A549 (cell line): ENCODE measurements around the gene PEX14. TPM values are rescaled to one million over a fixed set of nuclear protein-coding genes. Genes with fewer than 3 reads are reported as not detected.
A peak's percentile ranks its signal among the peaks of the same experiment; 100 is the strongest.

Experiments
- ATAC-seq, 2 experiments: fragments of 200-7000 bp in 1 of 2; fragments of >200 bp in 1 of 2; cut with Nextera tagmentation in 1 of 2; cut with Tn5 transposase in 1 of 2; 3 replicates each; pipeline versions ENCODE4 v1.8.0 to v1.9.1; 2018 to 2020; ENCODE audit warnings: mild to moderate bottlenecking in 1 of 2, moderate library complexity in 1 of 2
- CTCF ChIA-PET: fragments of 300-600 bp; sonication (Branson Sonifier 250); formaldehyde crosslinking; extraction: SDS; loops from one replicate; lab custom pipeline; 2021; ENCODE audit warnings: antibody characterized with exemption, inconsistent platforms; lab: Yijun Ruan, JAX
- POLR2A ChIA-PET: fragments of 350-600 bp; formaldehyde crosslinking; extraction: SDS; loops from one replicate; lab custom pipeline; 2021; ENCODE audit warnings: antibody characterized with exemption, inconsistent platforms; lab: Yijun Ruan, JAX
- DNase-seq, 2 experiments: peaks; one replicate each; pipeline versions ENCODE4 v3.0.0 to v3.0.0-alpha.2; 2011 to 2016; ENCODE audit warnings: low read depth in 1 of 2, low spot score in 1 of 2
- FAIRE-seq: peaks from 2 replicates; lab custom pipeline; 2011; peaks lifted over from hg19 to GRCh38; lab: Jason Lieb, UNC
- H3K27ac ChIP-seq, 2 experiments: fragments of >200 bp; sonication (Bioruptor Twin); formaldehyde crosslinking; 3 replicates each; pipeline ENCODE4 v1.5.1; 2016 to 2017
- H3K4me1 ChIP-seq: fragments of >200 bp; sonication (Bioruptor Twin); formaldehyde crosslinking; 3 replicates; pipeline ENCODE4 v1.6.1; 2016
- H3K4me2 ChIP-seq: fragments of >200 bp; sonication (Bioruptor Twin); formaldehyde crosslinking; 3 replicates; pipeline ENCODE4 v1.6.1; 2016
- H3K4me3 ChIP-seq: fragments of >200 bp; sonication (Bioruptor Twin); formaldehyde crosslinking; 3 replicates; pipeline ENCODE4 v1.5.1; 2016
- H3K9me3 ChIP-seq: fragments of >200 bp; sonication (Bioruptor Twin); formaldehyde crosslinking; 3 replicates; pipeline ENCODE4 v1.6.1; 2016
- ATOH8 ChIP-seq: fragments of 250-450 bp; sonication (Bioruptor Pico); IDR thresholded peaks from 2 replicates; pipeline ENCODE4 v1.5.0; 2020; ENCODE audit warnings: low read depth, mild to moderate bottlenecking, moderate library complexity
- CBX2 ChIP-seq: fragments of 200-600 bp; sonication (generic); IDR thresholded peaks from 2 replicates; pipeline ENCODE4 v1.6.1; 2016; ENCODE audit warnings: low read depth, mild to moderate bottlenecking, borderline replicate concordance
- CHD2 ChIP-seq: fragments of 150-350 bp; IDR thresholded peaks from 2 replicates; pipeline ENCODE4 v1.6.1; 2014; ENCODE audit warnings: low read length; ENCODE audit not compliant: partially characterized antibody
- CTCF ChIP-seq: fragments of >200 bp; sonication (Bioruptor Twin); formaldehyde crosslinking; IDR thresholded peaks from 3 replicates; pipeline ENCODE4 v1.5.1; 2016
- E2F6 ChIP-seq: IDR thresholded peaks from 2 replicates; pipeline ENCODE4 v1.6.1; 2012; ENCODE audit warnings: low read depth, borderline replicate concordance
- EHMT2 ChIP-seq: fragments of 200-600 bp; sonication (generic); IDR thresholded peaks from 2 replicates; pipeline ENCODE4 v1.6.1; 2016; ENCODE audit warnings: antibody characterized with exemption, low read depth, mild to moderate bottlenecking, moderate library complexity
- FOSB ChIP-seq: fragments of 250-450 bp; sonication (Bioruptor Pico); IDR thresholded peaks from 2 replicates; pipeline ENCODE4 v1.5.0; 2020; ENCODE audit warnings: mild to moderate bottlenecking, moderate library complexity
- HDAC2 ChIP-seq: fragments of 200-600 bp; sonication (generic); IDR thresholded peaks from 2 replicates; pipeline ENCODE4 v1.6.1; 2016
- HOXA7 ChIP-seq: fragments of 250-450 bp; sonication (Bioruptor Pico); IDR thresholded peaks from 2 replicates; pipeline ENCODE4 v1.5.0; 2020; ENCODE audit warnings: mild to moderate bottlenecking, moderate library complexity
- HOXB5 ChIP-seq: fragments of 250-450 bp; sonication (Bioruptor Pico); IDR thresholded peaks from 2 replicates; pipeline ENCODE4 v1.5.0; 2020; ENCODE audit warnings: mild to moderate bottlenecking, moderate library complexity
- JUN ChIP-seq, 2 experiments: fragments of >200 bp; sonication (Bioruptor Twin); formaldehyde crosslinking; IDR thresholded peaks; 2 replicates in 1 of 2; 3 replicates in 1 of 2; pipeline ENCODE4 v1.6.1; 2016 to 2017
- KDM1A ChIP-seq: fragments of 200-600 bp; sonication (generic); IDR thresholded peaks from 2 replicates; pipeline ENCODE4 v1.6.1; 2016; ENCODE audit warnings: low read depth, mild to moderate bottlenecking
- KDM5A ChIP-seq: fragments of 200-600 bp; sonication (generic); IDR thresholded peaks from 2 replicates; pipeline ENCODE4 v1.6.1; 2016; ENCODE audit warnings: antibody characterized with exemption, mild to moderate bottlenecking
- NFE2L2 ChIP-seq: fragments of 150-350 bp; conservative IDR thresholded peaks from 2 replicates; pipeline ENCODE4 v1.6.1; 2014; ENCODE audit warnings: low read length
- NPAS2 ChIP-seq: fragments of 250-450 bp; sonication (Bioruptor Pico); IDR thresholded peaks from 2 replicates; pipeline ENCODE4 v1.8.0; 2022; ENCODE audit warnings: mild to moderate bottlenecking, moderate library complexity, borderline replicate concordance
- PBX3 ChIP-seq: IDR thresholded peaks from 2 replicates; pipeline ENCODE4 v1.6.1; 2012
- PHF8 ChIP-seq: fragments of 200-600 bp; sonication (generic); IDR thresholded peaks from 2 replicates; pipeline ENCODE4 v1.6.1; 2016; ENCODE audit warnings: low read depth, mild to moderate bottlenecking, antibody characterized with exemption, moderate library complexity, borderline replicate concordance
- POLR2A ChIP-seq: IDR thresholded peaks from 2 replicates; pipeline ENCODE4 v1.6.1; 2012; ENCODE audit warnings: mild to moderate bottlenecking, low read length
- RAD21 ChIP-seq, 2 experiments: fragments of >200 bp in 1 of 2; sonication (Bioruptor Twin) in 1 of 2; formaldehyde crosslinking in 1 of 2; IDR thresholded peaks in 1 of 2; conservative IDR thresholded peaks in 1 of 2; 2 replicates in 1 of 2; 3 replicates in 1 of 2; pipeline ENCODE4 v1.6.1; 2012 to 2018; ENCODE audit warnings: inconsistent platforms in 1 of 2
- RARB ChIP-seq: fragments of 250-450 bp; sonication (Bioruptor Pico); IDR thresholded peaks from 2 replicates; pipeline ENCODE4 v1.8.0; 2021; ENCODE audit warnings: mild to moderate bottlenecking, moderate library complexity
- REST ChIP-seq: fragments of 200-600 bp; sonication (generic); IDR thresholded peaks from 2 replicates; pipeline ENCODE4 v1.6.1; 2016; ENCODE audit warnings: antibody characterized with exemption, mild to moderate bottlenecking, moderate library complexity
- RNF2 ChIP-seq: fragments of 200-600 bp; sonication (generic); IDR thresholded peaks from 2 replicates; pipeline ENCODE4 v1.6.1; 2016; ENCODE audit warnings: low read depth, mild to moderate bottlenecking, antibody characterized with exemption, moderate library complexity, borderline replicate concordance
- SMC3 ChIP-seq: fragments of >200 bp; sonication (Bioruptor Twin); formaldehyde crosslinking; IDR thresholded peaks from 3 replicates; pipeline ENCODE4 v1.6.1; 2018; ENCODE audit warnings: inconsistent platforms
- TFCP2L1 ChIP-seq: fragments of 250-450 bp; sonication (Bioruptor Pico); IDR thresholded peaks from 2 replicates; pipeline ENCODE4 v1.5.0; 2021; ENCODE audit warnings: mild to moderate bottlenecking
- TP53 ChIP-seq: fragments of 250-450 bp; sonication (Bioruptor Pico); IDR thresholded peaks from 2 replicates; pipeline ENCODE4 v1.5.0; 2021; ENCODE audit warnings: mild to moderate bottlenecking, moderate library complexity
- WGBS: methylation state at CpG from one replicate; pipeline ENCODE4 v1.1.6; 2017; ENCODE audit errors: missing lambda C conversion rate; 5-methylcytosine and 5-hydroxymethylcytosine counted together
- polyA plus RNA-seq, 4 experiments: library from polyadenylated mRNA; depleted of rRNA in 3 of 4; stranded (reverse); fragments of >200 nt; fragmentation: RNase III in 1 of 4; extraction: RNeasy Plus Mini Kit Qiagen cat#74134 plus additional on column Dnase treatment in 1 of 4; gene quantifications; 2 replicates in 3 of 4; 3 replicates in 1 of 4; pipeline ENCODE4 v1.2.3, GENCODE V29; 2011 to 2017

Gene PEX14
- polyA plus RNA-seq, 2 of the 4 experiments (the other 2 are of a cell fraction), result 7.7 to 15.0 TPM

GRCh38 chr1:10429868-10430215 is 44.9 kb upstream of the PEX14 start:
- H3K4me2 ChIP-seq, result peak overlapping the region; percentile 94
- TF ChIP-seq REST (no peak), RNF2 (no peak), HOXB5 (CRISPR knock-in tag) (no peak), FOSB (CRISPR knock-in tag) (no peak), NPAS2 (CRISPR knock-in tag) (no peak), E2F6 (no peak), NFE2L2 (no peak), JUN (IDR thresholded peaks at IDR 0.05) (no peak), HOXA7 (CRISPR knock-in tag) (no peak), EHMT2 (no peak), PBX3 (no peak)
- ChIA-PET CTCF (interaction anchor here (0.6 to 6.6 kb wide), 32 partner anchors 9 to 814 kb away, joined by 3 to 63 read pairs (median 4); partner anchors contain the start of genes KIF1B, LZIC, NMNAT1 and PGD), POLR2A (interaction anchor here (0.6 to 1.6 kb wide), 5 partner anchors 13 to 582 kb away, joined by 4 to 7 read pairs (median 6); no protein-coding TSS in a partner anchor)
- no peak for FAIRE-seq
- no peaks in the 10 kb centered on the region for H3K9me3 ChIP-seq
- peak overlapping the region; percentile 87 to 97 for H3K27ac ChIP-seq
- peaks cover 18% of the 10 kb centered on the region for H3K4me1 ChIP-seq
- 43% methylated on average over 16 of the region's 16 CpGs for WGBS
- DNase-seq, result no peak
- ATAC-seq, result no peak
- H3K4me3 ChIP-seq, result peak overlapping the region; percentile 87

- ChIA-PET CTCF (interaction anchor here (0.7 to 6.6 kb wide), 31 partner anchors 9 to 815 kb away, joined by 3 to 63 read pairs (median 4); partner anchors contain the start of genes CORT, KIF1B and PGD), POLR2A (interaction anchor here (0.6 to 1.6 kb wide), 7 partner anchors 13 to 583 kb away, joined by 3 to 7 read pairs (median 5); partner anchors contain the start of gene PGD)
- DNase-seq (peak; percentile 80 to 82), ATAC-seq (peak; percentile 83 to 86), FAIRE-seq (no peak)
- Histone ChIP-seq H3K4me1 (peaks cover 18% of the 10 kb centered on the region), H3K4me2 (peak within 1 kb of the TSS; percentile 94), H3K4me3 (peak within 1 kb of the TSS; percentile 87), H3K9me3 (no peaks in the 10 kb centered on the region), H3K27ac (peak within 1 kb of the TSS; percentile 87 to 97)
- whole genome bisulfite sequencing, result 1% methylated on average over 22 of the region's 95 CpGs
- TF ChIP-seq CTCF (peak; percentile 79), JUN (IDR thresholded peaks at IDR 0.05) (peak in 1 of 2 experiments; percentile 82; a peak in 3 of 5 replicates), ATOH8 (no peak), CHD2 (no peak), HDAC2 (no peak), POLR2A (peak; percentile 47), SMC3 (peak; percentile 85), PHF8 (0 out of 2 replicates have a peak, but pooled peaks have one; percentile 25), TP53 (no peak), KDM1A (no peak), TFCP2L1 (no peak), E2F6 (peak; percentile 99), RARB (CRISPR knock-in tag) (no peak), CBX2 (no peak), RAD21 (conservative IDR thresholded peaks at IDR 0.05 in 1 of 2, IDR thresholded peaks at IDR 0.05 in 1 of 2) (peak; percentile 42 to 62; a peak in 4 of 5 replicates), KDM5A (peak; percentile 84)
Observed at GRCh38 chr1:10430216-10431069, 44.3 kb upstream of the PEX14 start, which contains the start of gene CENPS. Gene CENPS (plus strand): TSS chr1:10430433. CDS start chr1:10430518, 85 bp downstream.
